Keratinocyte (primary cell): ENCODE data around the gene ERC1. TPM values are rescaled to one million over a fixed set of nuclear protein-coding genes. Genes with fewer than 3 reads are reported as not detected.

Experiments used
- DNase-seq: peaks from one replicate; pipeline ENCODE4 v3.0.0-alpha.2; 2011; ENCODE audit warnings: low read depth, missing footprints, low spot score
- FAIRE-seq: peaks from 2 replicates; lab custom pipeline; 2011; peaks lifted over from hg19 to GRCh38; lab: Jason Lieb, UNC
- H2AFZ ChIP-seq: 2 replicates; pipeline ENCODE4 v1.6.0; 2012; ENCODE audit warnings: low read length, control low read depth, inconsistent platforms; ENCODE audit not compliant: control insufficient read depth
- H3K27ac ChIP-seq: 2 replicates; pipeline ENCODE4 v1.5.1; 2011; ENCODE audit warnings: low read length; ENCODE audit not compliant: control insufficient read depth, insufficient read depth
- H3K27me3 ChIP-seq: 3 replicates; pipeline ENCODE4 v1.6.0; 2011; ENCODE audit warnings: low read length; ENCODE audit not compliant: control insufficient read depth, insufficient read depth; ENCODE audit errors: extremely low read depth
- H3K36me3 ChIP-seq, 2 experiments: 2 replicates in 1 of 2; 3 replicates in 1 of 2; pipeline ENCODE4 v1.5.1; 2011; ENCODE audit warnings: low read length in 2 of 2, mild to moderate bottlenecking in 1 of 2; ENCODE audit not compliant: control insufficient read depth in 2 of 2, insufficient read depth in 2 of 2; ENCODE audit errors: extremely low read depth in 1 of 2
- H3K4me1 ChIP-seq: 3 replicates; pipeline ENCODE4 v1.5.1; 2011; ENCODE audit warnings: low read length; ENCODE audit not compliant: control insufficient read depth, insufficient read depth; ENCODE audit errors: extremely low read depth
- H3K4me2 ChIP-seq: 3 replicates; pipeline ENCODE4 v1.6.0; 2011; ENCODE audit warnings: low read depth, low read length; ENCODE audit not compliant: control insufficient read depth, insufficient read depth; ENCODE audit errors: extremely low read depth
- H3K4me3 ChIP-seq, 3 experiments: fragments of 200-600 bp in 1 of 3; sonication (generic) in 1 of 3; 2 replicates in 2 of 3; 3 replicates in 1 of 3; pipeline ENCODE4 v1.5.1; 2011 to 2016; ENCODE audit warnings: low read length in 3 of 3, mild to moderate bottlenecking in 3 of 3, control low read depth in 2 of 3, inconsistent platforms in 1 of 3, low read depth in 1 of 3, mixed read lengths in 1 of 3, mixed run types in 1 of 3, moderate library complexity in 1 of 3; ENCODE audit not compliant: control insufficient read depth in 2 of 3, insufficient read depth in 2 of 3; ENCODE audit errors: extremely low read depth in 1 of 3
- H3K79me2 ChIP-seq: 2 replicates; pipeline ENCODE4 v1.6.0; 2012; ENCODE audit warnings: low read length; ENCODE audit not compliant: control insufficient read depth, insufficient read depth
- H3K9ac ChIP-seq: 3 replicates; pipeline ENCODE4 v1.6.0; 2011; ENCODE audit warnings: low read length; ENCODE audit not compliant: control insufficient read depth, insufficient read depth; ENCODE audit errors: extremely low read depth
- H3K9me1 ChIP-seq: 3 replicates; pipeline ENCODE4 v1.6.0; 2011; ENCODE audit warnings: low read length; ENCODE audit not compliant: control insufficient read depth, insufficient read depth; ENCODE audit errors: extremely low read depth
- H3K9me3 ChIP-seq: 2 replicates; pipeline ENCODE4 v1.5.1; 2012; ENCODE audit warnings: low read depth, low read length; ENCODE audit not compliant: control insufficient read depth
- H4K20me1 ChIP-seq: 3 replicates; pipeline ENCODE4 v1.6.0; 2011; ENCODE audit warnings: low read length; ENCODE audit not compliant: control insufficient read depth, insufficient read depth; ENCODE audit errors: extremely low read depth
- EZH2 ChIP-seq: IDR thresholded peaks from one replicate; pipeline ENCODE4 v1.6.1; 2012; ENCODE audit warnings: inconsistent platforms, mild to moderate bottlenecking, low read length, moderate library complexity
- dilution Hi-C: fragments of 300-500 bp; cut with MboI; formaldehyde crosslinking; loops from one replicate; pipeline ENCODE4 v1.7.0; 2020; ENCODE audit warnings: low sequenced_read_pairs; ENCODE audit not compliant: extremely low pct_ligation_motif_present
- polyA plus RNA-seq, 5 experiments: library from polyadenylated mRNA; depleted of rRNA in 3 of 5; stranded (reverse) in 3 of 5; stranded (forward) in 1 of 5; unstranded in 1 of 5; fragments of >200 nt; gene quantifications; 1 replicate in 1 of 5; 2 replicates in 3 of 5; 3 replicates in 1 of 5; pipeline versions ENCODE4 v1.2.1 to v1.2.3, GENCODE V29; 2011 to 2012; ENCODE audit warnings: missing spikeins in 2 of 5, low read depth in 1 of 5, low replicate concordance in 1 of 5
- TF ChIP-seq, protein P1 (sequence below), 3 experiments: IDR thresholded peaks in 1 of 3; conservative IDR thresholded peaks in 1 of 3; optimal IDR thresholded peaks in 1 of 3; 2 replicates in 2 of 3; 3 replicates in 1 of 3; pipeline versions ENCODE3 to v1.5.1; 2011; ENCODE audit warnings: low read length in 3 of 3, mild to moderate bottlenecking in 3 of 3, moderate library complexity in 2 of 3, control low read depth in 1 of 3, inconsistent platforms in 1 of 3; ENCODE audit not compliant: insufficient read depth in 2 of 3; ENCODE audit errors: extremely low read depth in 1 of 3

The ERC1 gene
- polyA plus RNA-seq, 1 donor (not counting 4 experiments of a cell fraction or from before 2014, with no cell fraction given), result 16.1 TPM

DNA sequence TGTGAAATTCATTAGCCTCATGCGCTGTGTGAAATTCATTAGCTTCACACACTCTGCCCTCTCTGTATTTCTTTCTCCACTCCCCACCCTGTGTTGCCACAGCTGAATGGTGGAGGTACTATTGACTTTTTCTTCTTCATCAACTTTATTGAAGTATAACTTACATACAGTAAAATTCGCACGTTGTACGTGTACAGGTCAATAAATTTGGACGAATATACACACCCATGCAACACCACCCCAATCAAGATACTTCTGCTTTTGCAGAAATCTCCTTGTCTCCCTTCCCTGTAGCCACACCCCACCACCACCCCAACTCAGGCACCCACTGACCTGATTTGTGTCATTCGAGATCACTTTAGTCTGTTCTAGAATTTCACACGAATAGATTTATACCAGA lies 551.6 kb downstream of the ERC1 start:
- Histone ChIP-seq H3K79me2 (peaks cover 75% of the 10 kb centered on the region), H3K9me1 (no peaks in the 10 kb centered on the region), H4K20me1 (peaks cover 6% of the 10 kb centered on the region), H3K36me3 (no peaks in the 10 kb centered on the region), H3K9me3 (no peaks in the 10 kb centered on the region), H3K4me2 (no peak overlapping the region), H3K27me3 (no peaks in the 10 kb centered on the region), H3K4me3 (no peak overlapping the region), H3K9ac (no peak overlapping the region), H3K4me1 (peaks cover 19% of the 10 kb centered on the region), H2AFZ (no peak overlapping the region), H3K27ac (no peak overlapping the region)
- FAIRE-seq (no peak), DNase-seq (no peak)
- dilution Hi-C loops, result no loop called here
- TF ChIP-seq EZH2, result no peak
- TF ChIP-seq, protein P1, sequence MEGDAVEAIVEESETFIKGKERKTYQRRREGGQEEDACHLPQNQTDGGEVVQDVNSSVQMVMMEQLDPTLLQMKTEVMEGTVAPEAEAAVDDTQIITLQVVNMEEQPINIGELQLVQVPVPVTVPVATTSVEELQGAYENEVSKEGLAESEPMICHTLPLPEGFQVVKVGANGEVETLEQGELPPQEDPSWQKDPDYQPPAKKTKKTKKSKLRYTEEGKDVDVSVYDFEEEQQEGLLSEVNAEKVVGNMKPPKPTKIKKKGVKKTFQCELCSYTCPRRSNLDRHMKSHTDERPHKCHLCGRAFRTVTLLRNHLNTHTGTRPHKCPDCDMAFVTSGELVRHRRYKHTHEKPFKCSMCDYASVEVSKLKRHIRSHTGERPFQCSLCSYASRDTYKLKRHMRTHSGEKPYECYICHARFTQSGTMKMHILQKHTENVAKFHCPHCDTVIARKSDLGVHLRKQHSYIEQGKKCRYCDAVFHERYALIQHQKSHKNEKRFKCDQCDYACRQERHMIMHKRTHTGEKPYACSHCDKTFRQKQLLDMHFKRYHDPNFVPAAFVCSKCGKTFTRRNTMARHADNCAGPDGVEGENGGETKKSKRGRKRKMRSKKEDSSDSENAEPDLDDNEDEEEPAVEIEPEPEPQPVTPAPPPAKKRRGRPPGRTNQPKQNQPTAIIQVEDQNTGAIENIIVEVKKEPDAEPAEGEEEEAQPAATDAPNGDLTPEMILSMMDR (optimal IDR thresholded peaks at IDR 0.05 in 1 of 3, IDR thresholded peaks at IDR 0.05 in 1 of 3, conservative IDR thresholded peaks at IDR 0.05 in 1 of 3; ENCODE audit: extremely low read depth in 1 of 3, insufficient read depth in 2 of 3, low read length in 3 of 3), result no peak

DNA sequence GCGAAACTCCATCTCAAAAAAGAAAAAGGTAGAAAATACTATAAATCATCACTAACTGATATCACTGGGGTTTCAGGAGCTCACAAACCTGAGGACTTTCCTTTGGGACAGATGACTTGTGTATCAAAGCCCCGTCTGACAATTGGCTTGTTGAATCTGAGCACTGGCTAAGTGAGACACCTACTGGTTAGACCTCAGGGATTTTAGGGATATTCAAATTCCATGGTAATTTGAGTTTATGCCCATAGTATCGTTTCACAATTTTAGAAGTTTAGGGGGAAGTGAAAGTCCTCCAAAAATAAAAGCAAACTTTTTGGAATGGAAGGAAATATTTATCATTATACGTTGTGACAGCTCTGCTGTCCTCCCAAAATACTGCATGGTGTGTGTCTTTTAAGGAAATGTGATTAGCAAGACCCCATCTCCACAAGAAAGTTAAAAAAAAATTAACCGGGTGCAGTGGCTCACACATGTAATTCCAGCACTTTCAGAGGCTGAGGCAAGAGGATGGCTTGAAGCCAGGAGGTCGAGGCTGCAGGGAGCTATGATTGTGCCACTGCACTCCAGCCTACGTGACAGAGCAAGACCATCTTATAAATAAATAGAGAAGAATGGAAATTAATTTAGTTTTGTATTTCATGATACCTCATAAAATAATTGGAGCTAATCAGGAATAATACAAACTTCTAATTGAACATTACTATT lies 554.1 kb downstream of the ERC1 start:
- TF ChIP-seq, protein P1 (optimal IDR thresholded peaks at IDR 0.05 in 1 of 3, IDR thresholded peaks at IDR 0.05 in 1 of 3, conservative IDR thresholded peaks at IDR 0.05 in 1 of 3; ENCODE audit: extremely low read depth in 1 of 3, insufficient read depth in 2 of 3, low read length in 3 of 3), result peak; percentile 9 to 29 (median 11)
- TF ChIP-seq EZH2, result no peak
- no peak overlapping the region for H3K27ac ChIP-seq
- no peaks in the 10 kb centered on the region for H3K9me1 ChIP-seq
- FAIRE-seq (no peak), DNase-seq (no peak)
- no peak overlapping the region for H3K4me2 ChIP-seq
- peaks cover 73% of the 10 kb centered on the region for H3K79me2 ChIP-seq
- H3K36me3 ChIP-seq, result no peaks in the 10 kb centered on the region
- no peaks in the 10 kb centered on the region for H3K27me3 ChIP-seq
- no peak overlapping the region for H2AFZ ChIP-seq
- peaks cover 4% of the 10 kb centered on the region for H4K20me1 ChIP-seq
- no peaks in the 10 kb centered on the region for H3K9me3 ChIP-seq
- dilution Hi-C loops, result no loop called here
- H3K4me1 ChIP-seq, result peaks cover 19% of the 10 kb centered on the region
- H3K4me3 ChIP-seq, result no peak overlapping the region
- H3K9ac ChIP-seq, result no peak overlapping the region

Other genes starting within 250 kb of the ERC1 start
- 72.3 to 127 TPM (median 73.9 TPM) in 3 replicates for gene WNK1, start 238.6 kb upstream of the ERC1 start, polyA plus RNA-seq
- gene RAD52, start 41.5 kb upstream of the ERC1 start, polyA plus RNA-seq, result 8.3 to 11.2 TPM (median 9.8 TPM) in 3 replicates